ENCODE data around the gene UCP2.
"Not testable (repeated sequence)": the region's sequence is repeated elsewhere in the genome, so short reads cannot be mapped to it uniquely, and the experiment has no call there.

Gene UCP2

DNA sequence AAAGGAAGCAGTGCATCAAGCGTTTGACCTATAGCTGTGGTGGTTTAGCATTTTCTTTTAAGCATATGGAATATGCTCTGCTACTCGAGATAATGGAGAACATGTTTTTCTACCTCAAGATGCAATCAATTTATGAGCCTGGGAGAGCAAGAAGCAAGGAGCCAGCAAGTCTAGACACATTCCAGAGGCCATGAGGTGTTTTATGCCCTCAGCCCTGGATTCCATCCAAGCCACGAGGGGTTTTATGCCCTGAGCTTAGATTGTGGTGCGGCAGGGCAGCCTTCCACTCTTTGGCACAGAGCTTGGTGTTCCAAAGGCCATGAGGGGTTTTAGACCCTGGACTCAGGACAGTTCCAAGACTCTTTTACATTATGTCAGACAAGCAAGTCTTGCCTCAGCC, 43.5 kb downstream of the UCP2 start:
- DNase-seq (ENCODE audit: insufficient read length, low spot score) (no peak), FAIRE-seq (no peak)
- no peak for TF ChIP-seq PAX5 (IDR thresholded peaks at IDR 0.05; ENCODE audit: insufficient read depth, low read length, severe bottlenecking)
- no peak for TF ChIP-seq POU2F2 (IDR thresholded peaks at IDR 0.05; ENCODE audit: low read depth, low read length)
- TF ChIP-seq POLR2AphosphoS5 (IDR thresholded peaks at IDR 0.05; ENCODE audit: low read depth, low read length), result no peak
- no peak for TF ChIP-seq SPI1 (IDR thresholded peaks at IDR 0.05; ENCODE audit: low read depth, low read length)
- TF ChIP-seq POLR2A (IDR thresholded peaks at IDR 0.05; ENCODE audit: low read depth, low read length), result no peak
- TF ChIP-seq TAF1 (IDR thresholded peaks at IDR 0.05; ENCODE audit: low read depth, low read length), result no peak

DNA sequence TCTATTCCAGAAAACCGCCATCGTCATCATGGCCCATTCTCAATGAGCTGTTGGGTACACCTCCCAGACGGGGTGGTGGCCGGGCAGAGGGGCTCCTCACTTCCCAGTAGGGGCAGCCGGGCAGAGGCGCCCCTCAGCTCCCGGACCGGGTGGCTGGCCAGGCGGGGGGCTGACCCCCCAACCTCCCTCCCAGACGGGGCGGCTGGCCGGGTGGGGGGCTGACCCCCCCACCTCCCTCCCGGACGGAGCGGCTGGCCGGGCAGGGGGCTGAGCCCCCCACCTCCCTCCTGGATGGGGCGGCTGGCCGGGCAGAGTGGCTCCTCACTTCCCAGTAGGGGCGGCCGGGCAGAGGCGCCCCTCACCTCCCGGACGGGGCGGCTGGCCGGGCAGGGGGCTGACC, 46.6 kb downstream of the UCP2 start:
- DNase-seq (ENCODE audit: insufficient read length, low spot score); FAIRE-seq: not testable (repeated sequence)

DNA sequence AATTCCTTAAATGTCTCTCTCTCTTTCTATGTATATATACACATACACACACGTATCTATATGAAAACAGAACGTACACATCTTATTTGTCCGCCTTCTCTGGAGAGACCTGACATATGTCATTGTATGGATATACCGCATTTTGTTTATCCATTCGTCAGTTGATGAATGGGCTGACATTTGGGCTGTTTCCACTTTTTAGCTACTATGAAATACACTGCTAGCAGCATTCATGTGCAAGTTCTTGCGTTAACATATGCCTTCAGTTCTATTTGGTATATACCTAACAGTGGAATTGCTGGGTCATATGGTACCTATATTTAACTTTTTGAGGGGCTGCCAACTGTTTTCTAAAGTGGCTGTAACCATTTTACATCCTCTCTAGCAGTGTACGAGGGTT, 49.9 kb downstream of the UCP2 start:
- TF ChIP-seq TAF1 (IDR thresholded peaks at IDR 0.05; ENCODE audit: low read depth, low read length) (no peak), POU2F2 (IDR thresholded peaks at IDR 0.05; ENCODE audit: low read depth, low read length) (no peak), PAX5 (IDR thresholded peaks at IDR 0.05; ENCODE audit: insufficient read depth, low read length, severe bottlenecking) (no peak), POLR2AphosphoS5 (IDR thresholded peaks at IDR 0.05; ENCODE audit: low read depth, low read length) (no peak), POLR2A (IDR thresholded peaks at IDR 0.05; ENCODE audit: low read depth, low read length) (no peak)
- DNase-seq (ENCODE audit: insufficient read length, low spot score) (no peak), FAIRE-seq (no peak)

DNA sequence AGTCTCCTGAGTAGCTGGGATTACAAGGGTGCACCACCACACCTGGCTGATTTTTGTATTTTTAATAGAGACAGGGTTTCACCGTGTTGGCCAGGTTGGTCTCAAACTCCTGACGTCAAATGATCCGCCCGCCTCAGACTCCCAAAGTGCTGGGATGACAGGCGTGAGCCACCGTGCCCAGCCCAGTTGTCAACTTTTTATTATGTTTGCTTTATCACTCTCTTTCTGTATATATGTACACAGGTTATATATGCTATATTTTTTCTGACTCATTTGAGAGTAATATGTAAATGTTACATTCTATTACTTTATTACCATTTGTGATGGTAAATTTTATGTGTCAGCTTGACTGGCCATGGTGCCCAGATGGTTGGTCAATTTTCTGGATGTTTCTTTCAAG, 50.7 kb downstream of the UCP2 start:
- TF ChIP-seq PAX5 (IDR thresholded peaks at IDR 0.05; ENCODE audit: insufficient read depth, low read length, severe bottlenecking), result no peak
- no peak for TF ChIP-seq TAF1 (IDR thresholded peaks at IDR 0.05; ENCODE audit: low read depth, low read length)
- no peak for TF ChIP-seq POLR2A (IDR thresholded peaks at IDR 0.05; ENCODE audit: low read depth, low read length)
- TF ChIP-seq POLR2AphosphoS5 (IDR thresholded peaks at IDR 0.05; ENCODE audit: low read depth, low read length), result no peak
- no peak for TF ChIP-seq POU2F2 (IDR thresholded peaks at IDR 0.05; ENCODE audit: low read depth, low read length)
- TF ChIP-seq SPI1 (IDR thresholded peaks at IDR 0.05; ENCODE audit: low read depth, low read length), result no peak
- FAIRE-seq (no peak), DNase-seq (ENCODE audit: insufficient read length, low spot score) (no peak)

DNA sequence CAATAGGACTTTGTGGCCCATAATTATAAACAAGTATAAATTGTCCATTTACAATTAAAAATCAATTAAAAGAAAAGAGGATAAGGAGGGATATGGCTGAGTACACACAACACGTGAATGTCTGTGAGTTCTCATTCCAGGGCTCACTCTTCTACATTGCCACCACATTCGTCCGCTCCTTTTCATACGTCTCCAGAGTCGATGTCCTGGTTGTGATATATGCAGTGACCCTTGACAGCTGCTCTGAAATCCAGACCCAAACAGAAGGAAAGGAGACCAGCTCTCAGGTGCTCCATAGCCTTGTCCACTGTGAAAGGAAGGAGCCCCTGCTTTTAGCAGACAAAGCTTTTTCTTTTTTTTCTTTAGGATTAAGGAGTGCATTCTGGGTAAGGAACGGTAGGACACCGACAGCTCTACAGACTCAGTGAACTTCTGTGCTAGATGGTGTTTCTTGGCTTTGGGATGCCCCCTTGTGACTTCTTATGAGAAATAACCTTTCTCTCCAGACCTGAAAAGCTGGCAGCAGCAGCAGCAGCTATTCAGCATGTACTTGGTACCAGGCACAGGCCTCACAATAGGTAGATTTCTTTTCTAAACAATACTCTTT, 51.5 kb downstream of the UCP2 start:
- peak; percentile 47 for FAIRE-seq
- TF ChIP-seq PAX5 (IDR thresholded peaks at IDR 0.05; ENCODE audit: insufficient read depth, low read length, severe bottlenecking), result no peak
- no peak for TF ChIP-seq POU2F2 (IDR thresholded peaks at IDR 0.05; ENCODE audit: low read depth, low read length)
- no peak for TF ChIP-seq SPI1 (IDR thresholded peaks at IDR 0.05; ENCODE audit: low read depth, low read length)
- TF ChIP-seq TAF1 (IDR thresholded peaks at IDR 0.05; ENCODE audit: low read depth, low read length), result no peak
- TF ChIP-seq POLR2A (IDR thresholded peaks at IDR 0.05; ENCODE audit: low read depth, low read length), result no peak
- TF ChIP-seq POLR2AphosphoS5 (IDR thresholded peaks at IDR 0.05; ENCODE audit: low read depth, low read length), result no peak
- DNase-seq (ENCODE audit: insufficient read length, low spot score), result no peak

DNA sequence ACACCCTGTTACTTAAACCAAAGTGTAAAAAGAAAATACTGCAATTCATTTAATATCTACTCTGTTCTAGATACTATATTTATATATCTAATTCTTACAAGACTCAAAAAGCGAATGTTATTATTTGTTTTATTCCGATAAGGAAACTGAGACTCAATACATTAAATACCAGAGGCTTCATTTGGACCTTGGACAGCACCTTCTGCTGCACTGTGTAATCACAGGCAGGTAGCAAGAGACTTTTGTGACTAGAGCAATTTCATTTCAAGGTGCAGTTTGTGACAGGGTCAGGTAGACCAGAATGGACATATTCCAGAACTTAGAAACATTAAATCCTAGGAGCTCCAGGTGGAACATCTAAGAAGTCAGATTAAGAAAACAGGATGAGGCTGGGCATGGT, 53.3 kb downstream of the UCP2 start:
- no peak for FAIRE-seq
- no peak for DNase-seq (ENCODE audit: insufficient read length, low spot score)
- TF ChIP-seq POLR2AphosphoS5 (IDR thresholded peaks at IDR 0.05; ENCODE audit: low read depth, low read length), result no peak

Data from GM12891 (cell line).